HepG2 (cell line): Measurements from ENCODE around the gene TSC22D4. TPM values are rescaled to one million over a fixed set of nuclear protein-coding genes. Genes with fewer than 3 reads are reported as not detected.

Experiments used
- DZIP1 ChIP-seq: sonication (generic); formaldehyde crosslinking; IDR thresholded peaks from 2 replicates; pipeline ENCODE4 v1.5.0; 2020; ENCODE audit warnings: mild to moderate bottlenecking, missing genetic modification reagents
- EED ChIP-seq: sonication (generic); formaldehyde crosslinking; IDR thresholded peaks from 2 replicates; pipeline ENCODE4 v1.5.0; 2020; ENCODE audit warnings: mild to moderate bottlenecking, missing genetic modification reagents
- FOXK1 ChIP-seq: sonication (generic); formaldehyde crosslinking; IDR thresholded peaks from 2 replicates; pipeline ENCODE4 v1.4.0; 2020; ENCODE audit warnings: low read depth, missing genetic modification reagents, borderline replicate concordance
- GATA4 ChIP-seq: sonication (generic); IDR thresholded peaks from 2 replicates; pipeline ENCODE4 v1.6.1; 2016; ENCODE audit warnings: antibody characterized with exemption, low read depth, borderline replicate concordance
- GMEB2 ChIP-seq: IDR thresholded peaks from 2 replicates; pipeline ENCODE4 v1.6.1; 2016; ENCODE audit warnings: missing biosample characterization, missing genetic modification reagents, low read depth
- GPN1 ChIP-seq: sonication (generic); formaldehyde crosslinking; IDR thresholded peaks from 2 replicates; pipeline ENCODE4 v1.5.1; 2020; ENCODE audit warnings: missing genetic modification reagents, borderline replicate concordance
- POLR2AphosphoS5 ChIP-seq: IDR thresholded peaks from 2 replicates; pipeline ENCODE4 v1.6.1; 2012; ENCODE audit warnings: low read depth, low read length
- PTBP1 ChIP-seq: fragments of 200-400 bp; formaldehyde crosslinking; IDR thresholded peaks from 2 replicates; pipeline ENCODE4 v1.6.1; 2018; ENCODE audit warnings: low read length, low read depth; ENCODE audit not compliant: poor library complexity, severe bottlenecking
- SALL2 ChIP-seq: sonication (generic); formaldehyde crosslinking; IDR thresholded peaks from 2 replicates; pipeline ENCODE4 v1.8.1; 2023; ENCODE audit warnings: mild to moderate bottlenecking, missing genetic modification reagents, inconsistent platforms
- TIGD3 ChIP-seq: sonication (generic); formaldehyde crosslinking; IDR thresholded peaks from 2 replicates; pipeline ENCODE4 v1.5.1; 2020; ENCODE audit warnings: mild to moderate bottlenecking, missing genetic modification reagents, borderline replicate concordance
- TOE1 ChIP-seq: sonication (generic); formaldehyde crosslinking; IDR thresholded peaks from 2 replicates; pipeline ENCODE4 v1.4.0; 2020; ENCODE audit warnings: mild to moderate bottlenecking, missing genetic modification reagents
- ZBTB1 ChIP-seq: sonication (generic); formaldehyde crosslinking; IDR thresholded peaks from 2 replicates; pipeline ENCODE4 v1.4.0; 2020; ENCODE audit warnings: missing genetic modification reagents, borderline replicate concordance
- ZBTB38 ChIP-seq: sonication (generic); formaldehyde crosslinking; IDR thresholded peaks from 2 replicates; pipeline ENCODE4 v1.5.1; 2020; ENCODE audit warnings: mild to moderate bottlenecking, missing genetic modification reagents
- ZFP41 ChIP-seq: sonication (generic); formaldehyde crosslinking; IDR thresholded peaks from 2 replicates; pipeline ENCODE4 v1.4.0; 2020; ENCODE audit warnings: mild to moderate bottlenecking, missing genetic modification reagents, borderline replicate concordance
- ZNF263 ChIP-seq: sonication (generic); formaldehyde crosslinking; IDR thresholded peaks from 2 replicates; pipeline ENCODE4 v1.4.0; 2020; ENCODE audit warnings: missing genetic modification reagents
- ZNF281 ChIP-seq: sonication (generic); formaldehyde crosslinking; IDR thresholded peaks from 2 replicates; pipeline ENCODE4 v1.4.0; 2020; ENCODE audit warnings: missing genetic modification reagents, borderline replicate concordance
- ZNF44 ChIP-seq: sonication (generic); formaldehyde crosslinking; IDR thresholded peaks from 2 replicates; pipeline ENCODE4 v1.5.1; 2020; ENCODE audit warnings: mild to moderate bottlenecking, missing genetic modification reagents
- ZNF607 ChIP-seq: sonication (generic); formaldehyde crosslinking; IDR thresholded peaks from 2 replicates; pipeline ENCODE4 v1.5.1; 2020; ENCODE audit warnings: missing genetic modification reagents, mild to moderate bottlenecking, borderline replicate concordance
- ZNF841 ChIP-seq: sonication (generic); formaldehyde crosslinking; IDR thresholded peaks from 2 replicates; pipeline ENCODE4 v1.8.1; 2023; ENCODE audit warnings: missing genetic modification reagents, borderline replicate concordance
- polyA plus RNA-seq, 8 experiments: library from polyadenylated mRNA; depleted of rRNA in 3 of 8; stranded (reverse) in 7 of 8; unstranded in 1 of 8; fragments of >200 nt; fragmentation: Illumina TruSeq in 4 of 8; extraction: Trizol in 4 of 8; gene quantifications; 2 replicates each; pipeline versions ENCODE4 v1.2.1 to v1.2.3, GENCODE V29; 2011 to 2016; ENCODE audit warnings: low read depth in 4 of 8, missing spikeins in 1 of 8, mixed read lengths in 1 of 8; ENCODE audit not compliant: insufficient read depth in 1 of 8
- total RNA-seq, 5 experiments: library from RNA; depleted of rRNA; stranded (reverse); fragments of >200 nt; fragmentation: Illumina TruSeq; extraction: Trizol; gene quantifications; 2 replicates each; pipeline ENCODE4 v1.2.3, GENCODE V29; 2016; ENCODE audit warnings: low read depth in 1 of 5

Gene TSC22D4
- total and polyA plus RNA-seq, 2 of the 13 experiments (the other 11 are each of a cell fraction or from before 2014, with no cell fraction given) = 7.7 to 8.7 TPM

- no peak for TF ChIP-seq TOE1 (CRISPR knock-in tag)
- TF ChIP-seq FOXK1 = peak; percentile 70; the same call in 1 of the 2 replicates
- TF ChIP-seq POLR2AphosphoS5 = peak; percentile 68
- TF ChIP-seq EED (CRISPR knock-in tag) = no peak
- TF ChIP-seq ZNF263 (CRISPR knock-in tag) = peak; percentile 87
- no peak; the same call in 1 of the 2 replicates for TF ChIP-seq GPN1 (CRISPR knock-in tag)
- no peak for TF ChIP-seq TIGD3 (CRISPR knock-in tag)
- TF ChIP-seq DZIP1 (CRISPR knock-in tag) = 0 out of 2 replicates have a peak, but pooled peaks have one; percentile 32
- TF ChIP-seq GMEB2 (CRISPR knock-in tag) = no peak
- 0 out of 2 replicates have a peak, but pooled peaks have one; percentile 49 for TF ChIP-seq ZNF44 (CRISPR knock-in tag)
- TF ChIP-seq ZNF281 = no peak
- TF ChIP-seq ZNF841 (CRISPR knock-in tag) = no peak; the same call in 1 of the 2 replicates
- no peak for TF ChIP-seq PTBP1
- peak; percentile 28; the same call in 1 of the 2 replicates for TF ChIP-seq GATA4
- peak; percentile 74; the same call in 1 of the 2 replicates for TF ChIP-seq ZBTB38 (CRISPR knock-in tag)
- TF ChIP-seq ZBTB1 = no peak
- TF ChIP-seq ZFP41 = 0 out of 2 replicates have a peak, but pooled peaks have one; percentile 38
- TF ChIP-seq ZNF607 (CRISPR knock-in tag) = no peak
- no peak; the same call in 1 of the 2 replicates for TF ChIP-seq SALL2
Observed at GRCh38 chr7:100444311-100445278, 34.4 kb downstream of the TSC22D4 start (continued).
